Measurements from ENCODE around the gene TRDMT1.

Gene TRDMT1, protein sequence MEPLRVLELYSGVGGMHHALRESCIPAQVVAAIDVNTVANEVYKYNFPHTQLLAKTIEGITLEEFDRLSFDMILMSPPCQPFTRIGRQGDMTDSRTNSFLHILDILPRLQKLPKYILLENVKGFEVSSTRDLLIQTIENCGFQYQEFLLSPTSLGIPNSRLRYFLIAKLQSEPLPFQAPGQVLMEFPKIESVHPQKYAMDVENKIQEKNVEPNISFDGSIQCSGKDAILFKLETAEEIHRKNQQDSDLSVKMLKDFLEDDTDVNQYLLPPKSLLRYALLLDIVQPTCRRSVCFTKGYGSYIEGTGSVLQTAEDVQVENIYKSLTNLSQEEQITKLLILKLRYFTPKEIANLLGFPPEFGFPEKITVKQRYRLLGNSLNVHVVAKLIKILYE

DNA sequence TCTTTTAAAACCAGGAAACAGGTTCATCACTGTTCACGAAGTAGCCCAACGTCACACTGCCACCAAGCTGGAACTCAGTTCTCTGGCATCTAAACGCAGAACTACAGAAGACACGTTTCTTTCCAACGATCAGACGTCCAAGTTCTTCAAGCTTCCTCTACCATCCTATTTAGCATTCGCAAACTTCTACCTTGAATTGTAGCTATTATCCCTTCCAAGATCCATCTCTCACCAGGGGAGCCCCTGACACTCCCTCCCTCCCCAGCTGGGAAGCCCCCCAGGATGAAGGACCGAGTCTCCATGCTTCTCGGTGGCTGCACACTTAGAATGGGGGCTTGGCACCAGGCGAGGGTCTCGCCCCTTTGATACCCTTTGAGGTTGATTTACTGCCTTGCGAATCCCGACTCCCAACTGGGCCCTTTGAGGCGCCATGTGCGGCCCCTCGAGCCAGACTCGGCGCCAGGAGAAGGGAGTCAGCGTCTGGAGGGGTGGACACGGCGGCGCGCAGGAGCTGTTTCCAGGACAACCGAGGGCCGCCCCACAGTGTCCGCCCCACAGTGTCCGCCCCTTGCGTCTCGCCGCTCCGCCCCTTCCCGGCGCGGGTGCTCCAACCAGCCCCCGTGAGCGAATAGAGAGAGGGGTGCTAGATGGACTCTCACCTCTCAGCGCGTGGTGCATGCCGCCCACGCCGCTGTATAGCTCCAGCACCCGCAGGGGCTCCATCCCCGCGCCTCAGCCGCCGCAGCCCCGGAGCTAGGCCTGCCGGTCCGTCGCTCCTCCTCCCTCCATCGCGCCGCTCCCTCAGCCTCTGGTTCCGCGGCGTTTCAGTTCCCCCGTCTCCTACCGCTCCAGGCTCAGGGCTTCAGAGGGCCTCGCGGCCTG is at the start of gene TRDMT1:
TSS of gene TRDMT1 (minus strand) at position 761 of the 882 bp plus-strand sequence. CDS start at position 723, 38 bp downstream.
- peak; percentile 9 for DNase-seq

DNA sequence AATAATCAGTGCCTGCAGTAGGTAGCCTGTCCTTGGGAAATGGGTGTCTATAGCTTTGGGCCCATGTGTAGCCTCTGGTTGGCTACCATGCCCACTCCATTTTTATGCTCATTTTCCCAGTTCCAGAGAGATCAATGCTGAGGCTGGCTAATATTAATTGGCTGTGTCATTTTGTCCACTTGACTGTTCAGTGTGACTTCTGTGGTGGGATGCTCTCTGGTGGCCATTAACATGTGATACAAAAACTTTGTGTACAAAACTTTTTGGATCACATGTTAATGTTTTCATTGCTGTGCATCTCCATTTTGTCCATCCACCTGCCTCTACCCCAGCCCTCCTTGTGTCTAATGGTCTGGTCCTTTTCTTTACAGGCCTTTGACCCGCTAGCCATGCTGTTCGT is 49.3 kb upstream of the TRDMT1 start:
- DNase-seq, result no peak

DNA sequence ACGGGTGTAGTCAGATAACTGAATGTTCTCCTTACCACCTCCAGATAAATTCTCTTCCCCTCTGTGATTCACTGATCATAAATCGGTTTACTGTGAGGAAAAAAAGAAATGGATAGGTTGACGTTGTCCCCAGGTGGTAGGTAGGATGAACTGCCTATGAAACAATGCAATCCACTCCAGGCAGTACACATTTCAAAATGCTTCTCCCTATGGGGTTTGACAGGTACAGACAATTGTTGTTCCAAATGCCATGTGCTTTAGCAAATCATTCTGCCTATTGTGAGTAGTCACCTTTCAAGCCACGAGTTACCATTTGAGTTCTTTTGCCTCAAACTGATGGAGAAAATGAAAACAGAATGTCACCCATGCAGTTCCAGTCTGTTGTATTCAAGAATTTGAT is 48.3 kb upstream of the TRDMT1 start:
- DNase-seq, result no peak

DNA sequence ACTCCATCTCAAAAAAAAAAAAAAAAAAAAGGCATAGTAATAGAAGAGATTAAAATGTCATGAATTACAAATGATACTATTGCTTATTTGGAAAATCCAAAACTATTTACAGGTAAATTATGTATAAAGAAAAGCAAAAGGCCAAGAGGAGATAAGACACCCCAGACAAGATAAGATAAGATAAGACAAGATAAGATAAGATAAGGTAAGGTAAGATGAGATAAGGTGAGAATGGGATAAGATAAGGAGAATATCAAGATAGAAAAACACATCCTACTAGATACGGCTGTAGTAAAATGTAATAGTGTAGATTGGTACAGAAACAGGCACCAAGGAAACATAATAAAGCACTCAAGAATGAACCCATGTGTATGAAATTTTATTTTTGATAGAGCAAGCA is 47.5 kb upstream of the TRDMT1 start:
- DNase-seq, result no peak

DNA sequence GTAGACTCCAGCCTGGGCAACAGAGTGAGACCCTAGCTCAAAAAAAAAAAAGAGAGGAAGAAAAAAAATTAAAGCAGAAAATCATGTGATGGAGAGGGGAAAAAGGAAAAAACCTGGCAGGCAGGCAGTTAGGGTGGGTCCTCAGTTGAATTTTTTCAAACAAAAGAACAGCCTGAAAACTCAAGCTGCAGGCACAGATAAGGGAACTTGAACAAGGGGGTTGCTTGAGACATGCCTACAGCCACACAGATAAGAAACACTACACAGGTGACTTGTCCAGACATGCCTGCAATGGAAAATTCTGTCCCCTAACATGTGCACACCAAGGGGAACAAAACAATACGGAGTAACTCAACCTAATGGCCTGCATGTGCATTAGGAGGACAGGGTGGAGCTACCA is 45.7 kb upstream of the TRDMT1 start:
- DNase-seq, result no peak

DNA sequence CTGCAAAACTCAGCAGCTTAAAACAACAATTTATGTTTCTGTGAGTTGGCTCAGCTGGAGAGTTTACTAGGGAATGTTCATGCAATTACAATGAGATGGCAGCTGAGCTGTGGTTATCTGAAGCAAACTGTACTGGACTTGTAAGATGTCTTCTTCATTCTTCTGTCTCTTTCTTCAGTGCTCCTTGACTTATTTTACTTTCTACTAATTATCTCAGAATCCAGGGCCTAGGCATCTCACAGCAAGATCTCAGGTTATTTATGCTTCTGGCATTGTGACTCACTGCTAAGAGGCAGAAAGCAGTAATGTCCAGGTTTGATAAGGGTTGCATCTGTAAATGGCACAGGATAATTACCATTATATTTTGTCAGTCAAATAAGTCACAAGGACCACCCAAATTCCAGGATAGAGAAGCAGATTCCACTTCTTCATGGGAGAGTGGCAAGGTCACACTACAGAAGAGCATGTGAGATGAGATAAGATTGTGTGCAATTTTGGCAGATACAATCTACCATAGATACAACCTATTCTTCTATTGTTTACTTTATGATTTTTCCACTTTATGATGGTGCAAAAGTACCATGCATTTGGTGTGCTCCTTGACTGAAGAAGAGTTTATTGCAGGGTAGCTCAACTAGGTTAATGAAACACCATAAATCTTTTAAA is 43.4 kb upstream of the TRDMT1 start:
- no peak for DNase-seq

DNA sequence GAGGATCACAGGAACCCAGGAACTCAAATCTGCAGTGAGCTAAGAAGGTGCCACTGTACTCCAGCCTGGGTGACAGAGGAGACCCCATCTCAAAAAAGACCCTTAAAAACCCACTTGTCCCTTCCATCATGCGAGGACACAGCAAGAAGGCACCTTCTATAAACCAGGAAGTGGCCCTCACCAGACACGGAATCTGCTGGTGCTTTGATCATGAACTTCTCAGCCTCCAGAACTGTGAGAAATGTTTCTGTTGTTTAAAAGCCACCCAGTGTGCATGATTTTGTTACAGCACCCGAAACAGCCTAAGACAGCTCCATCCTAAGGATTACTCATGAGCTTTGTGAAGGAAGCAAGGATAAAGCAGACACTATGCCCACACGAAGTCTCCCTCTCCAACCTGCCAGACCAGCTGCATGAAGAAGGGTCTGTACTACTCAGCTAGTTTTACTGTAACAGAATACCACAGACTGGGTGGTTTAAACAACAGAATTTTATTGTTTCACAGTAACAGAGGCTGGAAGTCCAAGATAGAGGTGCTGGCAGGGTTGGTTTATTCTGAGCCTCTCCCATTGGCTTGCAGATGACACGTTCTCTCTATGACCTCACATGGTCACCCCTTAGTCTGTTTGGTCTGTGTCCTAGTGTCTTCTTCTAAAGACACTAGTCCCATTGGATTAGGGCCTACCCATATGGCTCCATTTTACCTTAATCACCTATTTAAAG is 40.3 kb upstream of the TRDMT1 start:
- DNase-seq, result no peak

DNA sequence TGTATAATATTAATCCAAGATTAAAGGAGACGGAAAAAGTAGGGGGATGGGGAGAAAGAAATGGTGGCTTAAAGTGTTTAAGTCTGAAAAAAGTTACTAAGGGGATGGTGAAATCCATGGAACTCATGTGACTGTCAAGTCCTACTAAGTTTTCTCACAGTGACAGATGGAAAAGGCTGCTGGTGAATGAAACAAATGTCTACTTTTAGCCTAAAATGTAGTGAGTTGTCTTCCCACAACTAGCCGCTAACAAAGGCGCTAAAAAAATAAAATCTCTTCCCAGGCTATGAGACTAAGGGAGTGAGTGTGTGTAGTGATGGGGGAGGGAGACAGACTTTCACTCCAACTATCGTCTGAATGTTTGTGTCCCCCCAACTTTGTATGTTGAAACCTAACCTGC is 39.1 kb upstream of the TRDMT1 start:
- no peak for DNase-seq

DNA sequence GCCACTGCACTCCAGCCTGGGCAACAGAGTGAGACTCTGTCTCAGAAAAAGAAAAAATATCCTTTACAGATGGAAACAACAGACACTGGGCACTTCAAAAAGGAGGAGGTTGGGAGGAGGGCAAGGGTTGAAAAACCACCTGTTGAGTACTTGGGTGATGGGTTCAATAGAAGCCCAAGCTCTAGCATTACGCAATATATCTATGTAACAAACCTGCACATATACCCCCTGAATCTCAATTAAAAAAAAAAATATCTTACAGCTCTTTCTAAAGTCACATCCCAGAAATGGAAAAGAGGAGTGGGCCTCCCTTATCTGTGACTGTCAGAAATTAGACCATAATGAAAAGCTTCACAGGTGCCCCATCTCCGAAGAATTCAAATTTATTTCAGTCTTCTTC is 38.6 kb upstream of the TRDMT1 start:
- no peak for DNase-seq

DNA sequence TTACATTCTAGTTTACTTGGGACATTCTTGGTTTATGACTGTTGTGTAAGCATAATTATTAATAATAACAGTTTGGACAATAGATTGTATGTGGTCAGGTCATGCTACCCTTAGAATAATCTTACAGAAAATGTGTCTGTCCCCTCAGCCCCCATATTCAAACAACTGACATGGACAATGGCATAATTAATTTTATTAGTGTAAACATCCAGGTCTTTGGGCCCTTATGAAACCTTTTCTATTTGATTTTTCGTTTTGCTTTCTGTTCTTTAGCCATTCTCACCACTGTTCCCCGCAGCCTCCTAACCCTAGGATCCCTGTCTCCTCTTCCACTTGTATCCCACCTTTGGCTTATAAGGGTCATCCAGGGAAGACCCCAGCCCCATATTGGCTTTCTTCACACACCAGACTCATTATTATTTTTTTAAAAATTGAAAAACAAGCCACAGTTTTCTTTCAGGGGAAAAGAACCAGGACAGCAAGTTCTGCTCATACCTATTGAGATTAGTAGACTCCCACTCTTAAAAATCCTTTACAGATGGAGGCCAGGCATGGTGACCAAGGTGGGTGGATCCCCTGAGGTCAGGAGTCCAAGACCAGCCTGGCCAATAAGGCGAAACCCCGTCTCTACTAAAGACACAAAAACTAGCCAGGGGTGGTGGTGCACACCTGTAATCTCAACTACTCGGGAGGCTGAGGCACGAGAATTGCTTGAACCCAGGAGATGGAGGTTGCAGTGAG is 38.0 kb upstream of the TRDMT1 start:
- DNase-seq, result no peak

DNA sequence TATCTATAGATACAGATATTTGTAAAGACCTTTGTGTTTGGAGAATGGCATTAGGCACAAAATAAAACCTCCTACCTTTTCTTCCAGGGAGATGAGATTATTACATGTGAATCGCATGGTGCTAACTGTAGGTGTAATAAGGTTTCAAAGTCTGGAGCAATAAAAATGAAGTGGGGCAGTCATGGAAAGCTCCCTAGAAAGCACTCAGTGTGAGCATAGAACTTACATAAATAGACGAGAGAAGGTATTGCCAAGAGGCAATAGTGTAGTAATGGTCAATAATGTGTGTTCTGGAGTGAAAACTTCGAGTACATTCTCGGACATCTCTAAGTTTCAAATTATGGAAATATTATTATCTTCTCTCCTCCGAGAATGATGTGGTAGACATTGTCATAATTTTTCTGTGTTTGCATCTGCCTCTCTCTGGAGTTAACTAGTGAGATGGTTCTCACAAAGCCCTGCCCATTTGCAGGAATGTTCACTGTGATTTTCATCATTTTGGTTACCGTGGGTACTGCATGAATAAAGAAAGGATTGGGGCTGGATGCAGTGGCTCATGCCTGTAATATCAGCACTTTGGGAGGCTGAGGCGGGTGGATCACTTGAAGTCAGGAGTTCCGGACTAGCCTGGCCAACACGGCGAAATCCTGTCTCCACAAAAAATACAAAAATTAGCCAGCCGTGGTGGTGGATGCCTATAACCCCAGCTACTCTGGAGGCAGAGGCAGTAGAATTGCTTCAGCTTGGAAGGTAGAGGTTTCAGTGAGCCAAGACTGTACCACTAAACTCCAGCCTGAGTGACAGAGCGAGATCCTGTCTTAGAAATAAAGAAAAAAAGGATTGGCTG is 37.2 kb upstream of the TRDMT1 start:
- DNase-seq, result no peak

DNA sequence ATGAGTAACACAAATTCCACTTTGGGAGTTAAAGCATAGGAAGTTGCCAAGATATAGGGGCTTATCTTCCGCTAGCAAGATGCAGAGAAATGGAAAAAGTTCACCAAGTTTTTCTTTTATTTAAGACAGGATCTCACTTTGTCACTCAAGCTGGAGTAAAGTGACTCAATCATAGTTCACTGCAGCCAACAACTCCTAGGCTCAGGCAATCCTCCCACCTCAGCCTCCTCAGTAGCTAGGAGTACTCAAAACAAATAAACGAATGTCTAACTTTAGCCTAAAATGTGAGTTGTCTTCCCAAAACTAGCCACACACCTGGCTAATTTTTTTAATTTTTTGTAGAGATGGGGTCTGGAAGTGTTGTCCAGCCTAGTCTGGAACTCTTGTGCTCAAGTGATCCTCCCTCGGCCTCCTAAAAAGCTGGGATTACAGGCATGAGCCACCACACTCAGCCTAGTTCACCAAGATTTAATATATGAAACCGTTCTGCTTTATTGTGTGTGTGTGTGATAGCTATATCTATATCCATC is 36.5 kb upstream of the TRDMT1 start:
- DNase-seq, result no peak

DNA sequence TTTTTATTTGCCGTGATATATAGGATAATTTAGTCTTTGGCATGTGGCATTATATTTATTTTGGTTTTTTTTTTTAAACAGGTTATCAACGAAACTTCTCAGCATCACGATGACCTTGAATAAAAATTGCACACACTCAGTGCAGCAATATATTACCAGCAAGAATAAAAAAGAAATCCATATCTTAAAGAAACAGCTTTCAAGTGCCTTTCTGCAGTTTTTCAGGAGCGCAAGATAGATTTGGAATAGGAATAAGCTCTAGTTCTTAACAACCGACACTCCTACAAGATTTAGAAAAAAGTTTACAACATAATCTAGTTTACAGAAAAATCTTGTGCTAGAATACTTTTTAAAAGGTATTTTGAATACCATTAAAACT is 35.7 kb upstream of the TRDMT1 start:
- no peak for DNase-seq

DNA sequence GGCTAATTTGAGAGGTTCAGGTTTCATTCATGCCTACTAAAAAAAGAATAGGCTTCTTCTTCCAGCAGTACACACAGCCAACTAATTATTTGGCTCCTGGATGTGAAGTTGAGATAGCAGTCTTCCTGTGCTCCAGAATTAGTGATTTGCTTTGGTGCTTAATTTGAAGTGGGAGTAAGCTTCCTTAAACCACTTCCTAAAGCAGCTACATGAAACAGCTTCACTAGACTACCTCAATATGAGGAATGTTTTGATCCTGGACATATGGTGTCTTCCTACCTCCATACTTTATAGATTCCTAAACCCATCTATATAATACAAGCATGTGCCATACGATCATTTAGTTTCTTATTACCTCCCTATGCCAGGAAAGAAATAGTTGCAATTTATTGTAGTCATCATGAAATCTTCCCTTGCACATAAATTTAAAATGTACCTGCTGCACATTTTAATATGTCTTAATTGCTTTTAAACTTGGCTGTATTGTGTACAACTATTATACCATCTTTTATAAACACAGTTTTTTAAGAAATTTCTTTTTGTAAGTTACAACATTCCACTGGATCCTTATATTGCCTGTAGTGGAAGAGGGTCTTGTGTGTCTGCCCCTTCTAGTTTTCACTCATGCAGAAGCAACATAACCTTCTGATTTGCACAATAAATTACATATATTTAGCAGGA is 35.1 kb upstream of the TRDMT1 start:
- DNase-seq, result no peak

DNA sequence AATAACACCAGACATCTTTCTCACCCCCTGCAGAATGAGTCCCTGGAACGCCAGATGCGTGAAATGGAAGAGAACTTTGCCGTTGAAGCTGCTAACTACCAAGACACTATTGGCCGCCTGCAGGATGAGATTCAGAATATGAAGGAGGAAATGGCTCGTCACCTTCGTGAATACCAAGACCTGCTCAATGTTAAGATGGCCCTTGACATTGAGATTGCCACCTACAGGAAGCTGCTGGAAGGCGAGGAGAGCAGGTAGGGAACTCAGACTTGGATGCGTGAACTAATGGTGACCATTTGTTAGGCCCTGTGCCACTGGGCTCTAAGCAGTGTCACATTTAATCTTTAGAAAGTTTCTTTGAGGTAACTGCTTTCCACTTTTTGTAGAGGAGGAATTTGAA is 33.7 kb upstream of the TRDMT1 start:
- DNase-seq, result no peak

DNA sequence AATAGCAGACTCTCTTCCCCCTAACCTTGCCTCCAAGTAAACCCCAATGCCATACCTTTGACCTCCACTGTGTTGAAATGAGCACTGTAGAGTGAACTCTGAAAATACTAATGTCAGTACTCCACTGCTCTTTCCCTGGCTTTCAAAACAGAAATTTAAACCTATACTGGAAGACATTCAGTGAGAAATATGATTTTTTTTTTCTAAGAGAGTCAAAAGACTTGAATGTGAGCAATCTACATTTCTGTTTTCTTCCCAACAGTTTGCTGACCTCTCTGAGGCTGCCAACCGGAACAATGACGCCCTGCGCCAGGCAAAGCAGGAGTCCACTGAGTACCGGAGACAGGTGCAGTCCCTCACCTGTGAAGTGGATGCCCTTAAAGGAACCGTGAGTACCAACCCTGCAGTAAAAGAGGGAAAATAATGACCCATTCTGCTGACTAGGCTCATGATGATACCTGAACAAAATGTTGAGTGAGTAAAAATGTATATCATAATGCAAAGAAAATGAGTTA is 33.0 kb upstream of the TRDMT1 start:
- no peak for DNase-seq

DNA sequence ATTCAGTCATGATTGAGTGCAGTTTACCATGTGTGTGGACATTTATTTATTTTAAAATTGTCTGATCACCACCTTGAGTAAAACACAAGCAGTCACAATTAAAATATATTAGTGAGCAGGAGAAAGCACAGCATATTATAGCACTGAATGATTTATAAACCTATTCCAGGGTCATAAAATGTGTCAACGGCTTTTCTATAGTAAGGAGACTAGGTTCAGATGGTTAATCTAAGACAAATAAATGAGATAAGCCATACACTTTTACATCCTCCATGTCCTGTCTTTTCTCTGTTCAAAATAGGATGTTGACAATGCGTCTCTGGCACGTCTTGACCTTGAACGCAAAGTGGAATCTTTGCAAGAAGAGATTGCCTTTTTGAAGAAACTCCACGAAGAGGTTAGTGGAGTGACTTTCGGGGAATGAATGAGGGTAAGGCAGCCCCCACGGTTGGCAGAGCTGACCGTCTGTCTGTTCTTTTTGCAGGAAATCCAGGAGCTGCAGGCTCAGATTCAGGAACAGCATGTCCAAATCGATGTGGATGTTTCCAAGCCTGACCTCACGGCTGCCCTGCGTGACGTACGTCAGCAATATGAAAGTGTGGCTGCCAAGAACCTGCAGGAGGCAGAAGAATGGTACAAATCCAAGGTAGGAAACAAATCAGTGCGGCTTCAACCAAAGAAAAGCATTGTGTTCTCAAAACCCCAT is 32.0 kb upstream of the TRDMT1 start:
- DNase-seq, result no peak

DNA sequence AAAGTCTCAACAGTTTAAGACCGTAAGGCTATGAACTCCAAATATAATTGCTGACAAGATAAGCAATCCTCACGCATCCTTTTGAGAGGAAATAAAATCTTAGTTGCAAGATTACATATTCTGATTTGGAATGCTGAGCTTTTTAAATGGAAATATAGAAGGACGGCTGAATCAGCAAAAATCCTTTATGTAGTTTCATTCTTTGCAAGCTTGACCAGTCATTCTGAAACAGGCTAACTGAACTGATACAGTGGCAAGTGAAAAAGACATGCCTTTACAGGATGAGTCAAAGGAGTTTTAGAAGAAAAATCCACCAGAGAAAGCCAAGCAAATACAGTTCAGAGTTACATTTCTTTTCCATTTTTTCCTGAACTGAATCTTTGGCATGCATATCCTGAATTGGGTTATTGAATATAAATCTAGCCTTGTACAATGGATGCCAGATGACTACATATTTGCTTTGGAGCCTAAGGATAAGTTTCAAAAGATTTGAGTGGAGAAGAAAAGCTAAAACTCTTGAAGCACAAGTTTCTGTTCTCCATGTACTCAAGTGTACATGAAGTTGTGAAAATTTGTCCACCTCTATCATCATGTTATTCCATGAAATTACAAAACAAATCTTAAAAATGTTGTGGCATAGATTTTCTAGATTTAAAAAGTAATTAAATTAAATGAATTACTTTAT is 30.9 kb upstream of the TRDMT1 start:
- DNase-seq, result no peak

DNA sequence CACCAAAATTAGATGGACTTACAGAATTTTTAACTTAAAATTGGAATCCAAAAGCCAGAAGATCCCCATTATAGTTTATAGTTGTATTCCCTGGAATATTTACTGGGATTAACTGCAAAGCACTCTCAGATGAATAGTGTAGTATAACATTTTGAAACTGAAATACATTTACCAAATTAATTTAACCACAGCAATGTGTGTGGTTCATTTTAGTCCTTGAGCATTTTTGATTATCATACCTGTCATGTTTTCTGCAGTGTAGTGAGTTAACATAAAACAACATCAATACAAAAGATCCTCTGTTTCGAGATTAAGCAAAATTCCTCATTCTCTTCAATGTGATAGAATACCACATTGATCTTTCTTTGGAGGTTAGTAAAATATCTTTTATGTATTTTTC is 30.3 kb upstream of the TRDMT1 start:
- DNase-seq, result no peak
